WTC11 (cell line): ENCODE results near the gene MBLAC2.

Source experiments
- JUN ChIP-seq: sonication (generic); formaldehyde crosslinking; IDR thresholded peaks from 2 replicates; pipeline ENCODE4 v1.8.0; 2023; ENCODE audit warnings: mild to moderate bottlenecking, missing genetic modification reagents
- TF ChIP-seq, protein P1 (sequence below): sonication (generic); formaldehyde crosslinking; IDR thresholded peaks from 2 replicates; pipeline ENCODE4 v1.8.1; 2023; ENCODE audit warnings: mild to moderate bottlenecking, missing genetic modification reagents, moderate library complexity
- TF ChIP-seq, protein P2 (sequence below): fragments of 200-600 bp; IDR thresholded peaks from 2 replicates; pipeline ENCODE4 v1.8.0; 2022; ENCODE audit warnings: antibody characterized with exemption
- TF ChIP-seq, protein P3 (sequence below): sonication (generic); formaldehyde crosslinking; IDR thresholded peaks from 2 replicates; pipeline ENCODE4 v1.8.1; 2023; ENCODE audit warnings: mild to moderate bottlenecking, missing genetic modification reagents, moderate library complexity

DNA sequence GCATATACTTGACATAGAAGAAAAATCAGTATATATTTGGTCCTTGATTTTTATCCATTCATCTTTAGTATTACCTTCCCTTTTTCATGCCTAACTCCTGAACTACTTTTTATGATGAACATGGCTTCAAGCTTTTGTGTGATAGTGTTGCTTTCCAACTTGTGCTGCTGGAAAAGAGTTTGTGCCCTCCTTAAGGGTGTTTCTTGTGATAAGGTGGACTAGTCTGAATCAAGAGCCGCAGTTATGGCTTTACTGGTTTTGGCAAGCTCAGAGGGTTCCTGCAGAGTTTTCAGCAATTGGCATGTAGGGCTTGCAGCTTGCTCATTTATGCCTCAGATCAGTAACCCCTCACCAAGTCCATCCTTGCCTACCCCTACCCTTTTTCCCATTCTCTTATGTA is 20.6 kb upstream of the MBLAC2 start:
- TF ChIP-seq, protein P1, sequence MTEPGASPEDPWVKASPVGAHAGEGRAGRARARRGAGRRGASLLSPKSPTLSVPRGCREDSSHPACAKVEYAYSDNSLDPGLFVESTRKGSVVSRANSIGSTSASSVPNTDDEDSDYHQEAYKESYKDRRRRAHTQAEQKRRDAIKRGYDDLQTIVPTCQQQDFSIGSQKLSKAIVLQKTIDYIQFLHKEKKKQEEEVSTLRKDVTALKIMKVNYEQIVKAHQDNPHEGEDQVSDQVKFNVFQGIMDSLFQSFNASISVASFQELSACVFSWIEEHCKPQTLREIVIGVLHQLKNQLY (CRISPR knock-in tag) = no peak
- no peak for TF ChIP-seq JUN
- TF ChIP-seq, protein P2, sequence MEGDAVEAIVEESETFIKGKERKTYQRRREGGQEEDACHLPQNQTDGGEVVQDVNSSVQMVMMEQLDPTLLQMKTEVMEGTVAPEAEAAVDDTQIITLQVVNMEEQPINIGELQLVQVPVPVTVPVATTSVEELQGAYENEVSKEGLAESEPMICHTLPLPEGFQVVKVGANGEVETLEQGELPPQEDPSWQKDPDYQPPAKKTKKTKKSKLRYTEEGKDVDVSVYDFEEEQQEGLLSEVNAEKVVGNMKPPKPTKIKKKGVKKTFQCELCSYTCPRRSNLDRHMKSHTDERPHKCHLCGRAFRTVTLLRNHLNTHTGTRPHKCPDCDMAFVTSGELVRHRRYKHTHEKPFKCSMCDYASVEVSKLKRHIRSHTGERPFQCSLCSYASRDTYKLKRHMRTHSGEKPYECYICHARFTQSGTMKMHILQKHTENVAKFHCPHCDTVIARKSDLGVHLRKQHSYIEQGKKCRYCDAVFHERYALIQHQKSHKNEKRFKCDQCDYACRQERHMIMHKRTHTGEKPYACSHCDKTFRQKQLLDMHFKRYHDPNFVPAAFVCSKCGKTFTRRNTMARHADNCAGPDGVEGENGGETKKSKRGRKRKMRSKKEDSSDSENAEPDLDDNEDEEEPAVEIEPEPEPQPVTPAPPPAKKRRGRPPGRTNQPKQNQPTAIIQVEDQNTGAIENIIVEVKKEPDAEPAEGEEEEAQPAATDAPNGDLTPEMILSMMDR = no peak
- TF ChIP-seq, protein P3, sequence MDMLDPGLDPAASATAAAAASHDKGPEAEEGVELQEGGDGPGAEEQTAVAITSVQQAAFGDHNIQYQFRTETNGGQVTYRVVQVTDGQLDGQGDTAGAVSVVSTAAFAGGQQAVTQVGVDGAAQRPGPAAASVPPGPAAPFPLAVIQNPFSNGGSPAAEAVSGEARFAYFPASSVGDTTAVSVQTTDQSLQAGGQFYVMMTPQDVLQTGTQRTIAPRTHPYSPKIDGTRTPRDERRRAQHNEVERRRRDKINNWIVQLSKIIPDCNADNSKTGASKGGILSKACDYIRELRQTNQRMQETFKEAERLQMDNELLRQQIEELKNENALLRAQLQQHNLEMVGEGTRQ = no peak
